Measurements from ENCODE around the gene PPP4R3B.
"Not testable (repeated sequence)": the region's sequence is repeated elsewhere in the genome, so short reads cannot be mapped to it uniquely, and the experiment has no call there.

PPP4R3B gene

DNA sequence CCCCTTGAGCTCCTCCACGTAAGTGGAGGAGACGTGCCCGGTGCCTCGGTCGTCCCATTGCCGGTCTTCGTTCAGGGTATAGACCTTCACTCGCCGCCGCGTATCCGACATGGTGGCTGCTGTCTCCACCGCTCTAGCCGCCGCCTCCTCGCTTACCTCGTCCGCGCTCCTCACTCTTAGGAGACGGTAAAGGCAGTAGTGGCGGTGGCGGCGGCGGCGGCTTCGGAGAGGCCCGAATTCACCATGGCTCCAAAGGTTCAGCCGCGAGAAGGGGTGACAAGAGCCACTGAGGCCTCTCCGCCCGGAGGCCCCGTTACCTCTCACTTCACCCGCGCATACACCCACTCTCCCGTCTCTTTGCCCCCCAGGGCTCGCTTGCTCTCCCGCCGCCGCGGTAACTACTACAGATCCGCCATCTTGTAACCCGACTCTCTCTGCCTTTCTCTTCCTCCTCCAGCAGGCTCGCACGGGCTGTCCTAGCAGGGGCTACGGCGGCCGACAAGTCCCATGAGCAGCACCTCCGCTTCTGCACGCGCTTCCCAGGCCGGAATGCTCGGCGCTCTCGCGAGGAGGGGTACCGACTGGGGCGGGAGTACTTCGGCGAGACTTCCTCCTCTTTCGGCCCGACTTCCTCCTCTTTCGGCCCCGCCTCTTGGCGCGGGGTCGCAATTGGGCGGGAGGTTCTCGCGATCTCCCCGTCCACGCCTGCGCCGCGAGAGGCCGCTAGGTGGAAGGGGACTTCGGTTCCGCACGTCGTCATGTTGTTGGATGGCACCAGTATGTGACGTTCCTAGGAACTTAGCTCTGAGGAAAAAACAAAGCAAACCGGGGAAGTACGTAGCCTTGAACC lies at the start of gene PPP4R3B:
TSS of gene PPP4R3B (minus strand) at position 448 of the 850 bp plus-strand sequence. CDS start at position 111, 337 bp downstream.
- peak; percentile 100 for DNase-seq

DNA sequence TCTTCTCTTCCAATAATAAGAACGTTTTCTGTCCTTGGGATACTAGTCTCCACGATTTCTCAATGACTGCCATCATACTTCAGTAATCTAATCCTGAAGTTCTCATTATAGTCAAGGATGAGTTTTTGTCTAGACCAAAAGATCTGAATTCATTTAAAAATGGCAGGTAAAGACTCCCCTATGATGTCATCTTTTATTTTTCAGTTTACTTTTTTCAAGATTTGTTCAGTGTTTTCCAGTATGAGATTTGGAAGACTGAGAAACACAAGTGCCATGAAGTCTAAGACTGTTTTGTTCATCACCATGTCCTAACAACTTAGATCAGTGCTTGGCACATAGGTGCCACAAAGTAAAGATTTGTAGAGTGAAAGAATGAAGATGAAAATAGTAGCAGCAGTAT lies 35.8 kb upstream of the PPP4R3B start:
- no peak for DNase-seq

DNA sequence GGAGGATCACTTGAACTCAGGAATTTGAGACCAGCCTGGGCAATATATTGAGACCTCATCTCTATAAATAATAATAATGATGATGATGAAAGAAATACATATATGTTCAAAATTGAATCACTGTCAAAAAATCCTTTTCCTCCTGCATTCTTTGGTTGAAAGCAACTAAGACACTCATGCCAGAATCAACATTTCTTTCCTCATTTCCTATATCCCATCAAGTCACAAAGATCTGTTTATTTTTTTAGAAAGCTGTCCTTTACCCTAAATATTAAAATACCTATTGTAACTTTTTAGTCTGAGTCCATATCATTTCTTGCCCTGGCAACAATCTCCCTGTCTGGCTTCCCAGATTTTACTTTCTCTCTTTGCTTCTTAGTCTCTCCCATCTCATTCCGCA lies 31.8 kb upstream of the PPP4R3B start:
- DNase-seq, result no peak

DNA sequence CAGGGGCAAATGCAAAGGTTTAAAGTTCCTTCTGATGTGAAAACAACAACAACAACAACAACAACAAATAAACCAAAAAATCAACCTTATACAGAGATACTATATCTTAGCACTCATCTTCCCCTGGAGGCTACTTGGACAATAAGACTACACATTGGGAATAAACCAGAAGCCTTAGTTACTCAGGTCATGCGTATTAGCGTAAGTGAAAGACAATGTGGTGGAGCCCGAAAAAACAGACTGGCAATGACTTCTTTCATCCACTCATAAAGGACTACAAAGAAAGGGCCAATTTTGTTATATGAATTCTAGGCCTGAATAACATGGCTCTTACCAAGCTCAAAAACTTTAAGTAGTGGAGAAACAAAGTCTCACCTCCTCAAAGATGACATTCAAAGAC lies 19.4 kb upstream of the PPP4R3B start:
- no peak for DNase-seq

DNA sequence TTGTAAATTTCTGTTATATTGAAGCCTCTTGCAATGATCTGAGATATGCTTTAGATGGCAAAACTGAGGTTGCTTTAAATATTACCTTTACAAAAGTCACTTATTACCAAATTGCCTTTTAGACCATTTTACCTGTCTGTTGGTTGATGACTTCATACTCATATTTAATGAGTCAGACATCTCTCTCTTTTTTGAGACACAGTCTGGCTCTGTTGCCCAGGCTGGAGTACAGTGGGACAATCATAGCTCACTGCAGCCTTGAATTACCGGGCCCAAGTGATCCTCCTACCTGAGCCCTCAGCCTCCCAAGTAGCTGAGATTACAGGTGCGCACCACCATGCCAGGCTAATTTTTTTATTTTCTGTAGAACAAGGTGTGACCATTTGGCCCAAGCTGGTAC lies 11.5 kb upstream of the PPP4R3B start:
- no peak for DNase-seq

DNA sequence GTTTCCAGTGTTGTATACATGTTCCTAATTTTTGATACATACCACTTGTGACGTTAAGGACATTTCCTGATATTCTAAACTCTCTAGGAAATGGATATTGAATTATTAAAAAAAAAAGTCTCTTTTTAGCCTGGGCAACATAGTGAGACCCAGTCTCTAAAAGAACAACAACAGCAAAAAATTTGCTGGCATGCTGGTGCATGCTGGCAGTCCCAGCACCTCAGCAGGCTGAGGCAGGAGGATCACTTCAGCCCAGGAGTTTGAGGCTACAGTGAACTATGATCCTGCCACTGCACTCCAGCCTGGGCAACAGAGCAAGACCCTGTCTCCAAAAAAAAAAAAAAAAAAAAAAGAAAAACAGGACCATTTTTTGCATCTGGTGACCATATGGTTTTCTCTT lies 10.5 kb upstream of the PPP4R3B start:
- DNase-seq, result no peak

DNA sequence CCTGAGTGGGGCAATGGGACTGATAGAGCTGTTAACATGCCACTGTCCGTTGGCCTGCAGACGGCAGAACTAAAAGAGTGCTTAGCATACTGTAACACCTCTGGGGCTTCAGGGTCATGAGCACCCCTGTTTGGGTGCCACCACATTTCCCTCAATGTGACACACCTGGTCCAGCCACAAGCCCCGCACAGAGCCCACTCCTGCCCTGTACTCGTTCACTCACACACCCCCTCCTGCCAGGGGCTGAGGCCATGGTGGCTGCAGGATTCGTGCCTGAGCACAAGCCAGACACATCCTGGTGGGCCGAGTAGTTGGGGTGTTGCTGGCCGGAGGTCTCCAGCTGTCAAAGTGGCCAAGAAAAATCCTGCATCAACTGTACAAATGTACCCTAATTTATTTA lies 4.4 kb upstream of the PPP4R3B start:
- DNase-seq, result no peak

DNA sequence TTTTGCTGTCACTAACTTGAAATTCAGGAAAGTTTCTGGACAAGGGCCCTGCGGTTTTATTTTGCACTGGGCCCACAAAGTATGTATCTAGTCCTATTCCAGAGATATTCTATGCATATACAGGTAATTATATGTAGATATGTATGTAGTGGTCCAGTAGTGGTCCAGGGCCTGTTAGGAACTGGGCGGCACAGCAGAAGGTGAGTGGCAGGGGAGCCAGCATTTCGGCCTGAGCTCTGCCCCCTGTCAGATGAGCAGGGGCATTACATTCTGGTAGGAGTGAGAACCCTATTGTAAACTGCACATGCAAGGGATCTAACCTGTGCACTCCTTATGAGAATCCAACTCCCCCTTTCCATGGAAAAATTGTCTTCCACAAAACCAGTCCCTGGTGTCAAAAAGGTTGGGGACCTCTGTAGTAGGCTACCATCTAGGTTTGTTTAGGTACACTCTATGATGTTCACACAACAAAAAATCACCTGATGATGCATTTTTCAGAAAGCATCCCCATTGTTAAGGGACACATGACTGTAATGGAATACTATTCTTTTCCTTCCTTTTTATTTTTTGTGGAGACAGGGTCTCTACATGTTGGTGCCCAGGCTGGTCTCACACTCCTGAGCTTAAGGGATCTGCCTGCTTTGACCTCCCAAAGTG lies 2.8 kb upstream of the PPP4R3B start:
- DNase-seq, result no peak

DNA sequence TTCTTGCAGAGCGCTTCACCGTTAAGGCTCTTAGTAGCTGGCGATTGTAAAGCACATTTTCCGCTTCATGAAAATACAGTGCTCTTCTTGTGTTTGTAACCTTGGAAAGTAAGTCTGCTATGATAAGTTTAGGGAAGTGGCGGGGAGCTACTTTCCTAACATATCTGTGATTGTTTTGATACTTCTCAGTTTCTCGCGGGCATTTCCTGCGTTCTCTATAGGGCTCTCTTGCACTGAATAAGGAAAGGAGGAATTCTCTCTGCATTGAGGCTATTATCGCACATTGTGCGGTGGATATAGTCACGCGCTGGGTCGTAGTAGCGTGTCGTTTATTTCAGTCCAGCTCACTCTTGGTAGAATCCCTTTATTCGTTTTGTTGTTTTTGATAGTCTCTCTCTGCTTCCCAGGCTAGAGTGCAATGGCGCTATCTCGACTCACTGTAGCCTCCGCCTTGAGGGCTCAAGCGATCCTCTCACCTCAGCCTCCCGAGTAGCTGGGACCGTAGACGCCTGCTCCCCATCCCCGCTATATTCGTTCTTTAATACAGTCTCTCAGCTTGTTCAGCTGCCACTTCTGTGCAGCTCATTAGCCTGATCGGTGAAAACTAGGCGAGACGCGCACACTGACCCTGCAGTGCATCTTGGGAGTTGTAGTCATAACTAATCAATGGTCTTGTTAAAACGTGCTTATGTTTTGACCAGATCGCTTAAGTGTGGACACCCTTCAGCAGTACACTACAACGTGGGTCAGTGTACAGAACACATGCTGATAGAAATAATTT lies 1.0 kb upstream of the PPP4R3B start:
- peak; percentile 15 for DNase-seq

DNA sequence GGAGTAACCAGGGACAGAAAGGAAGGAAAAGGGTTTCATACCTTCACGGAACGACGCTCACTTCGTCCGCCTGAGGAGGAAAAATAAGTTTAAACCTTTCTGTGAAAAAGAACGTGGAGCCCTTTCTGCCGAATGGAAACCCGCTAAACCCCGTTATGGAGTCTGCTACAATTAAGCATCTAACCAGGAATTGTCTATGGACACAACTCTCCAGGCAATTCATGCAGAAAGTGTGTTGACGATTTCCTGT lies 528 bp upstream of the PPP4R3B start:
- no peak for DNase-seq

DNA sequence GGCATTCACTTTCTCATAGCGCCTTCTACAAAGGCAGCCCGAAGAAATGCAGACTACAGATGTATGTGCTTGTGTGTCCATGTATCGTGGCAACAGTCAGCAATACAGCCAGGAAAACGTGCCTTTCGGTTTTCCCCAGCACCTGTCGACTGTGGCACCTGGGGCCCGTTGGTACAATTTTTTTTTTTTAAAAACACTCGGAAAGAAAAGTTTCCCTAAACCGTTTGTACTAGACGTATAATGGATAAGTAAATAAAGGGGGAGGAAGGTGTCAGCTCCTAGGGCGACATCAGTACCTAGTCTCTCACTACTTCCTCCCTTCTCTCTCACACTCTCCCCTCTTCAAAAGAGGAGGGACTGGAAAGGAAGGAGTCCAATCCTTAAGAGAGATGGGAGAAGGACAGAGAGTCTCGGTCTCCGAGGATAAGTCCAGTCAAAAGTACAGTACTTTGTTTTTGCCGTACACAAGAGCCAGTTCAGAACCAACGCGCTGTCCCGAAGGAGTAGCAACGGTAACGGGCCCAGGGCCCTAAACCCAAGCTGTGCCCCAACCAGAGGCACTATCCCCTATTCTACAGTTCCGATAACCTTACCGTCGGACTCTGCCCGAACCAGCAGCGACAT lies 759 bp downstream of the PPP4R3B start:
- no peak for DNase-seq

DNA sequence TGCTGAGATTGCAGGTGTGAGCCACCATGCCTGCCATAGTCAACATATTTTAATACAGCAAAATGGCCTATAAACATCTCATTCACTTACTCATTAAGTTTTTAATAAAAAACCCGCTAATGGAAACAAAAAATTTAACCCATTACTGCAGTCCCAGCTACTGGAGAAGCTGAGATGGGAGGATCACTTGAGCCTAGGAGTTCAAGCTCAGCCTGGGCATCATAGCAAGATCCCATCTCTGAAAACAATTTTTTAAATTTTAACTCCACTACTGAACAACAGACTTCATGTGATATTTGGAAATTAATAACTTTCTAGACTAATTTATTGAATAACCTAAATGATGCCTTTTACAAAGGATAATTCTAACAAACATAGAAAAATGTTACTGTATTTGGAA lies 5.4 kb downstream of the PPP4R3B start:
- DNase-seq, result no peak

DNA sequence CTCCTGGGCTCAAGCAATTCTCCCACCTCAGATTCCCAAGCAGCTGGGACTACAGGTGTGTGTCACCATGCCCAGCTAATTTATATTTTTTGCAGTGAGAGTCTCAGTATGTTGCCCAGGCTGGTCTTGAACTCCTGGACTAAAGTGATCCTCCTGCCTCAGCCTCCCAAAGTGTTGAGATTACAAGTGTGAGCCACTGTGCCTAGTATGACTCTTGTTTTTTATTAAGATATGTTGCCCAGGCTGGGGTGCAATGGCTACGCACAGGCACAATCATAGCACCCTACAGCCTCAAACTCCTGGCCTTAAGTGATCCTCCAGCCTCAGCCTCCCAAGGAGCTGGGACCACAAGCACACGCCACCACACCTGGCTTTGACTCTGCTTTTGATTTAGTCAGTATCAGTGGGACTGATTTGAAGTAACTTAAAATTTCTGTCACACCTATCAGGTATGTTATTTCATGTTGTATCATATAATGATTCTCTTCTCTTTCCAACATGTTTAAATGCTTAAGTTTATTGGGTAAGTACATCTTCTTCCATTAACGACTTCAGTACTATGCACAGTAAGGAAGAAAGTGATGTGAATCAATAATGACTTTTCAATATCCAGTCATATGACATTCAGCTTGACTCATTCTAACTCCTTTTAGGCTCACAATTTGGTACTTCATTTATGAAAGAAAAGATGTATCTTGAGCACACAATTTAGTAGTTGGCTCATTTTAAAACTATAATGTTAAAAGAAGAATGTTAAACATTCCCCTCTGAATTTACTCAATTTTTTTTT lies 6.3 kb downstream of the PPP4R3B start:
- no peak for DNase-seq

DNA sequence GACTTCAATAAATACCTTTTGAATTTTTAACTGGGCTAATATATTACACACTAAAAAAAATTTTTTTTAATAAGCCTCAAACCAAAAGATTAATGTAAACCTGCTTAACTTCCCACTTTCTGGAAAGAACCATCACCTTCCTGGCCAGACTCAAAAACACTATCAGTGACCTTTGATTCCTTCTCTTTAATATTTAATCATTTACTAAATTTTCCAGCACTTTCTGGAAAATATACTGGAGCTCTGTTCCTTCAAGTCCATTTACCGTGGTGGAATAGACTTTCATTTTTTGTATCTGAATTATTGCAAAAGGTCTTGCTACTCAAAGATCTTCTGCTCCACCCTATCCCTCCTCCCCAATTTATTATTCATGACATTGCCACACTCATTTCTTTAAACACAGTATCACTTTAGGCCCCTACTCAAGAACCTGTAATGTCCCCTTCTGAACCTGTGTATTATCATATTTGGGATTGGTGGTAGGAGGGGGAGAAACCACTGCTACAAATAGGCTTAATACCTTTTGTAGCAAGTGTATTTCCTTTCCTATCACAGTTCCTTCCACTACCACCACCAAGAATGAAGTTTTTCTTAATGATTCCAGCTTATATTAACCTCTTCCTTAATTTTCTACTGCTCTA lies 7.4 kb downstream of the PPP4R3B start:
- DNase-seq, result no peak

DNA sequence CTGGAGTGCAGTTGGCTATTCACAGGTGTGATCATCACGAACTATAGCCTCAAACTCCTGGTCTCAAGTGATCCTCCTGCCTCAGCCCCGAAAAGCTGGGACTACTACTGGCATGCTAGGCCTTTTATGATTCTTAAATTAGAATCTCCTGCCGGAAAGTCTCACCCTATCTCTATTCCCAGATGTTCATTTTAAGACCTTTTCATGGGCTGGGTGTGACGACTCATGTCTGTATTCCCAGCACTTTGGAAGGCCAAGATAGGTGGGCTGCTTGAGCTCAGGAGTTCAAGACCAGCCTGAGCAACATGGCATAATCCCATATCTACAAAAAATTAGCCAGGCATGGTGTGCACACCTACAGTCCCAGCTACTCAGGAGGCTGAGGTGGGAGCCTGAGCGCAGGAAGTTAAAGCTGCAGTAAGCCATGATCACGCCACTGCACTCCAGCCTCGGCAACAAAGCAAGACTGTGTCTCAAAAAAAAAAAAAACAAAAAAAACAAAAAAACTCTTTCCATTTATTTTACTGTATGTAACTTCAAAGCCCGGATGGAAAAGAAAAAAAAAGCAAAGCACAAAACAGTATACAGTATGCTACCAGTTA lies 8.1 kb downstream of the PPP4R3B start:
- no peak for DNase-seq

DNA sequence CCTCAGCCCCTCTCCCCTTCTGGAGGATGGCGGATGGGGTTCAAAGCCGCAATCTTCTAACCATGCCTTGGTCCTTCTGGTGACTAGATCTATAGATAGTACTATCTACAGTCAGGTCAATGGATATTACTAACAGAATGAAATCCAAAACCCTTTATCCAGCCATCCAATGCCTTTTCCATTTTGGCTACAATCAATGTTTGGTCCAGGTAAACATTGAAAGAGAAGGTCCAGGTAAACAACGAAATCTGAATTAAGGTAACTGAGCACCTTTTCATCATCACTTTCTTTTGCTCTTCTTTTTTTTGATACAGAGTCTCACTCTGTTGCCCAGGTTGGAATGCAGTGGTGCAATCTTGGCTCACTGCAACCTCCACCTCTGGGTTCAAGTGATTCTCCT lies 9.7 kb downstream of the PPP4R3B start:
- DNase-seq, result no peak

DNA sequence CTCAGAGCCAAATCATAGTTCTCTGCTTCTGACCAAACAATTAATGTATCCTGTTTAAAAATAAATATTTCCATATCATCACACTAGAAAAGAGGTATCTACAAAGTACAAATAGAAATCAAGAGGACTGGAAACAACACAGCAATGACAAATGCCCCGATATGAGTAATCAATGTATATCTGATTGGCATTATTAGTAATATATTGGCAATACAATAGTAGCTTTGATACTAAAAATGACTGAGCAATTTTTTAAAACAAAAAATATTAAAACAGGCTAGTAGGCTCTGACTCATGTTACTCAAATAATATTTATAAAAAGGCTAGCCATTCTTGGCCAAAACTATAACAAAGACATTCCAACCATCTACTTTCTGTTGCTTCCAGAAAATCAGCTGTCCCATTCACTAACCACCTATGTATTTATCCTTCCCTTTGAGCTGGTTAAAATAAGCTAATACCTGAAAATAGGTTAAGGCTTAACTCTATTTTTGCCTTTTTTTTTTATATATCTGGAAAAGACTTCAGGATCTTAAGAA lies 13.3 kb downstream of the PPP4R3B start:
- DNase-seq, result no peak

DNA sequence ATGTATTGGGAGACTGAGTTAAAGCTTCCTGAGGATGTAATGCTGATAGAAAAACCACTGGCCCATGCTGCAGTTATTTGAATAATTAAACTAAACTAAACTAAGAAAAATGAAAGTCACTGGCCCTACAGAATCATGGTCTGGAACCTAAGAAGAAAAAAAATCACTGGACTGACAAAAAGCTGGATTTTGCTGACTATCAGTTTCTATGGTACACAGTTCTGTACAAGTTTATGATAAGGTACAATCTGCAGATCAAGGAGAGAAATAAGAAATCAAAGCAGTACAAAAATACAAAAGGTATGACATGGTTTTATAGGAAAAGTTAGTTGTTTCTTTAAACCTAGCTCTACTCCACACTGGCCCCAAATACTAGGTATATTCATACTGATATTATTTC lies 15.6 kb downstream of the PPP4R3B start:
- DNase-seq, result no peak

DNA sequence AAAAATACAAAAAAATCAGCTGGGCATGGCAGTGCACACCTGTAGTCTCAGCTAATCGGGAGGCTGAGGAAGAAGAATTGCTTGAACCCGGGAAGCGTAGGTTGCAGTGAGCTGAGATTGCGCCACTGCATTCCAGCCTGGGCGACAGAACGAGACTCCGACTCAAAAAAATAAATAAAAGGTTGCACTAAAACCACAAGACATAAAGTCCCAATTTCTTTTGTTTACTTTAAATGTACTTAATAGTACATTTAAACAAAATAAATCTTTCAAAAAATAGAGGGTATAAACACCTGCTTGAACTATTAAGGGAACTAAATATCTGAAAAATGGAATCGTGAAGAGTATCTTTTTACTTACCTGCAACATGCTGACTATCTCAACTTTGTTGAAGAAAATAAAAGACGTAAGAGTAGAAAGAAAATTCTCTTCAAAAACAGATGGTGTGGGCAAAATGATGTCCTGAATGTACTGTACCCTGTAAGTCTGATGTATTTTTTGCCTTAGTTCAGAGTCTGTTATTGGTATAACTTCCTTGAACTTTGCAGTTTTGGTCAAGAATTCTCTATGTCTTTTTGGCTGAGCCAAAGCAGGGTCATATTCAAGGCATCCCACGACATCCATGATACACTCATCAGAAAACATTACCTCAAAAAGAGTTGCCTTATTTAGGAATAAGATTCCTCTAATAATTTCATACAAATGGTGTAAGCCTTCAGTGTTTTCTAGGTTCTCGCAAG lies 19.2 kb downstream of the PPP4R3B start:
- DNase-seq, result no peak

DNA sequence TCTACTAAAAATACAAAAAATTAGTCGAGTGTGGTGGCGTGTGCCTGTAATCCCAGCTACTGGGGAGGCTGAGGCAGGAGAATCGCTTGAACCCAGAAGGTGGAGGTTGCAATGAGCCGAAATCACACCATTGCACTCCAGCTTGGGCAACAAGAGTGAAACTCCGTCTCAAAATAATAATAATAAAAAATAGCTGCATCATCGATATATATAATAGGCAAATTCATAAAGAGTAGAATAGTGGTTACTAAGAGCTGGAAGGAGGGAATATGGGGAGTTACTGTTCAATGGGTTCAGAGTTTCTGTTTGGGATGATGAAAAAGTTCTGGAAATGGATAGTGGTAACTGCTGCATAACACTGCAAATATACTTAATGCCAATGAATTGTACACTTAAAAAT lies 20.6 kb downstream of the PPP4R3B start:
- not testable (repeated sequence) for DNase-seq

DNA sequence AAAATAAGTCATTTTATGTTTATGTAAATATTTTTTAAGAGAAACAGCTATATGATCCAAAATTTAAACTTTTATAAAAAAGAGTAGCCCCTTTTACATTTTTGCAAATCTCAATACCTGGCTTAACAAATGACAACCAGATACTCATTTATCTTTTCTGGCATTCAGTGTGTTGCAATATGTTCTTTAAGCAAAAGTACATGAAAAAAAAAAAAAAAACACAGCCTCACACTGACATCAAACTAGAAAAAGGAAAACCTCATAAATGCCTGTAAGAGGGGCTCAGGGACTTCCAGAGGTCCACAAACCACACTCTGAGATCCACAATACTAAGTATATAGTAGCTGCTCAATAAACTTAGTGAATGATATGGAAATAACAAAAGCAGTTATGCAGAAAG lies 21.9 kb downstream of the PPP4R3B start:
- DNase-seq, result no peak
